ENCODE measurements around the gene ARPC2.

The ARPC2 gene

DNA sequence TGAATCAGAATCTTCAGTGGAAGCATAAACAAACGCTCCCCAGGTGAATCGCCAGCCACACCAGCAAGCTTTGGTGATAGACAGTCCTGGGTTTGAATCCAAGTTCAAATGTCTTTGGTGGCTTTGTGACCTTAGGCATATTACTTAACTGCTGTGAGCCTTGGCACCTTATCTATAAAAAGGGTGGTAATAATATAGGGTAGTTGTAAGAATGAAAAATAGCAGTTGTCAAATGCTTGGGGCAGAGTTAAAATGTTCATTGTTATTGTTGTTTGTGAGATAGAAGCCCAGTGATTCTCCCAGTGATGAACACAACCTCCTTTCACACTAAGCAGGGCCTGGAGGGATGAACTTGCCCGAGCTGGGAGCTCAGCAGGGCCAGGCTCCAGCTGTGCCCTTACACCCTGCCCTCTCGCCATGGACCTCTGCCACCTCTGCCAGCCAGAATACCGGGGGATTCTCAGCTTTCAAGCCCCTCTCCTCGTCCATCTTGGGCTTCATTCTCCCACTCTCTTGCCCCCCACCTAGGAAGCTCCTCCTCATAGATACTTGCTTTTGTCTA is 81.4 kb downstream of the ARPC2 start:
- H3K9ac ChIP-seq (ENCODE audit: low read depth, low read length, poor library complexity) = no peak overlapping the region
- no peak overlapping the region for H2BK120ac ChIP-seq (ENCODE audit: low read depth, low read length)
- H3K9me3 ChIP-seq (replicated peaks in 1 of 2; ENCODE audit: control insufficient read depth in 2 of 2, insufficient read depth in 1 of 2, low read depth in 1 of 2, low read length in 2 of 2) = no peaks in the 10 kb centered on the region
- no peak overlapping the region for H3K14ac ChIP-seq (ENCODE audit: low read length)
- H3K36me3 ChIP-seq (replicated peaks in 1 of 2; ENCODE audit: control insufficient read depth in 2 of 2, insufficient read depth in 2 of 2, low read length in 2 of 2) = no peaks in the 10 kb centered on the region
- peaks cover 0 to 9% of the 10 kb centered on the region in 2 donors for H3K4me1 ChIP-seq (ENCODE audit: control insufficient read depth in 2 of 2, insufficient read depth in 1 of 2, low read depth in 1 of 2, low read length in 2 of 2)
- no peak overlapping the region for H2BK15ac ChIP-seq (ENCODE audit: low read length)
- no CpG with 5 or more reads among the region's 6 CpGs for WGBS, 2 donors (ENCODE audit: extremely low coverage in 2 of 2, insufficient read length in 2 of 2, insufficient replicate concordance in 1 of 2)
- DNase-seq (ENCODE audit: low spot score) = no peak
- peaks cover 0 to 19% (median 0%) of the 10 kb centered on the region in 3 experiments for H3K27me3 ChIP-seq (ENCODE audit: control insufficient read depth in 3 of 3, insufficient read depth in 3 of 3, low read depth in 1 of 3, low read length in 3 of 3)
- no peak overlapping the region for H3K4ac ChIP-seq (ENCODE audit: low read length)
- no peak overlapping the region for H4K8ac ChIP-seq (ENCODE audit: low read depth, low read length)
- H2AFZ ChIP-seq (ENCODE audit: low read length) = no peak overlapping the region
- H2BK12ac ChIP-seq (ENCODE audit: low read length) = no peak overlapping the region
- no peak overlapping the region for H2BK5ac ChIP-seq (ENCODE audit: low read length)
- no peaks in the 10 kb centered on the region for H3K79me1 ChIP-seq (ENCODE audit: low read depth, low read length)
- H2AK5ac ChIP-seq (ENCODE audit: low read depth, low read length) = no peak overlapping the region
- no peak overlapping the region for H3K27ac ChIP-seq (replicated peaks; ENCODE audit: low read length)
- no peak overlapping the region for H3K4me2 ChIP-seq (ENCODE audit: insufficient read depth, low read length, poor library complexity, severe bottlenecking)
- peak overlapping the region; percentile 44 for H3K18ac ChIP-seq (ENCODE audit: low read length)
- no peak overlapping the region for H3K4me3 ChIP-seq (ENCODE audit: low read length in 2 of 2)
- no peak overlapping the region for H4K91ac ChIP-seq (ENCODE audit: low read depth, low read length, poor library complexity)
- H3K23ac ChIP-seq (ENCODE audit: low read depth, low read length, poor library complexity) = no peak overlapping the region

DNA sequence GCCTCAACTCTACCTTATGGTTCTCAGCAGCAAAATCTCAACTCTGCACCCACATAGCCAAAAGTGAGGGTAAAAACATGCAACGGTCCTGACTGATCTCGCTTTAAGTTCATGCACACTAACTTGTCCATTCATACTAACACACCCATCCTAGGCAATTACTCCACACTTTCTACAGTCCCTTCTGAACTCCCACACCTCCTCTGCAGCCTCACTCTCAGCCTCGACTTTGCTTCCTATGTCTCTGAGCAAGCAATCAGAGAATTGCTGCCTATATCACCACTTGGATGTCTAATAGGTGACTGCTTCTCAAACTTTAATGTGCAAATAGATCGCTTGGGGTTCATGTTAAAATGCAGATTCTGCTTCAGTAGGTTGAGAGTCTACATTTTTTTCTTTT is 83.2 kb downstream of the ARPC2 start:
- WGBS, 2 donors (ENCODE audit: extremely low coverage in 2 of 2, insufficient read length in 2 of 2, insufficient replicate concordance in 1 of 2) = no CpG with 5 or more reads among the region's 4 CpGs
- no peak overlapping the region for H4K8ac ChIP-seq (ENCODE audit: low read depth, low read length)
- no peaks in the 10 kb centered on the region for H3K79me1 ChIP-seq (ENCODE audit: low read depth, low read length)
- peaks cover 0 to 10% (median 0%) of the 10 kb centered on the region in 3 experiments for H3K27me3 ChIP-seq (ENCODE audit: control insufficient read depth in 3 of 3, insufficient read depth in 3 of 3, low read depth in 1 of 3, low read length in 3 of 3)
- H3K4me2 ChIP-seq (ENCODE audit: insufficient read depth, low read length, poor library complexity, severe bottlenecking) = no peak overlapping the region
- no peak overlapping the region for H2BK15ac ChIP-seq (ENCODE audit: low read length)
- H3K14ac ChIP-seq (ENCODE audit: low read length) = no peak overlapping the region
- no peak overlapping the region for H2BK5ac ChIP-seq (ENCODE audit: low read length)
- H2BK12ac ChIP-seq (ENCODE audit: low read length) = no peak overlapping the region
- H3K18ac ChIP-seq (ENCODE audit: low read length) = no peak overlapping the region
- no peak overlapping the region for H3K4ac ChIP-seq (ENCODE audit: low read length)
- no peak overlapping the region for H2AFZ ChIP-seq (ENCODE audit: low read length)
- H3K4me3 ChIP-seq (ENCODE audit: low read length in 2 of 2) = no peak overlapping the region
- DNase-seq (ENCODE audit: low spot score) = no peak
- H2BK120ac ChIP-seq (ENCODE audit: low read depth, low read length) = no peak overlapping the region
- H3K36me3 ChIP-seq (replicated peaks in 1 of 2; ENCODE audit: control insufficient read depth in 2 of 2, insufficient read depth in 2 of 2, low read length in 2 of 2) = no peaks in the 10 kb centered on the region
- H3K9me3 ChIP-seq (replicated peaks in 1 of 2; ENCODE audit: control insufficient read depth in 2 of 2, insufficient read depth in 1 of 2, low read depth in 1 of 2, low read length in 2 of 2) = no peaks in the 10 kb centered on the region
- no peak overlapping the region for H2AK5ac ChIP-seq (ENCODE audit: low read depth, low read length)
- no peak overlapping the region for H3K9ac ChIP-seq (ENCODE audit: low read depth, low read length, poor library complexity)
- H4K91ac ChIP-seq (ENCODE audit: low read depth, low read length, poor library complexity) = no peak overlapping the region
- H3K4me1 ChIP-seq (ENCODE audit: control insufficient read depth in 2 of 2, insufficient read depth in 1 of 2, low read depth in 1 of 2, low read length in 2 of 2) = peaks cover 0 to 1% of the 10 kb centered on the region in 2 donors
- H3K27ac ChIP-seq (replicated peaks; ENCODE audit: low read length) = no peak overlapping the region
- H3K23ac ChIP-seq (ENCODE audit: low read depth, low read length, poor library complexity) = no peak overlapping the region

- Histone ChIP-seq H2BK5ac (ENCODE audit: low read length) (no peak overlapping the region), H3K27me3 (ENCODE audit: control insufficient read depth in 3 of 3, insufficient read depth in 3 of 3, low read depth in 1 of 3, low read length in 3 of 3) (peaks cover 0 to 3% (median 0%) of the 10 kb centered on the region in 3 experiments), H2AK5ac (ENCODE audit: low read depth, low read length) (no peak overlapping the region), H3K79me1 (ENCODE audit: low read depth, low read length) (no peaks in the 10 kb centered on the region), H3K23ac (ENCODE audit: low read depth, low read length, poor library complexity) (no peak overlapping the region), H3K4ac (ENCODE audit: low read length) (no peak overlapping the region), H3K27ac (replicated peaks; ENCODE audit: low read length) (no peak overlapping the region), H3K9ac (ENCODE audit: low read depth, low read length, poor library complexity) (no peak overlapping the region), H2AFZ (ENCODE audit: low read length) (peak overlapping the region; percentile 42), H3K18ac (ENCODE audit: low read length) (no peak overlapping the region), H2BK12ac (ENCODE audit: low read length) (no peak overlapping the region), H2BK15ac (ENCODE audit: low read length) (peak overlapping the region; percentile 30), H3K9me3 (replicated peaks in 1 of 2; ENCODE audit: control insufficient read depth in 2 of 2, insufficient read depth in 1 of 2, low read depth in 1 of 2, low read length in 2 of 2) (no peaks in the 10 kb centered on the region), H3K4me3 (ENCODE audit: low read length in 2 of 2) (no peak overlapping the region), H2BK120ac (ENCODE audit: low read depth, low read length) (no peak overlapping the region), H4K91ac (ENCODE audit: low read depth, low read length, poor library complexity) (no peak overlapping the region), H3K4me1 (ENCODE audit: control insufficient read depth in 2 of 2, insufficient read depth in 1 of 2, low read depth in 1 of 2, low read length in 2 of 2) (peaks cover 0 to 1% of the 10 kb centered on the region in 2 donors), H4K8ac (ENCODE audit: low read depth, low read length) (no peak overlapping the region), H3K14ac (ENCODE audit: low read length) (no peak overlapping the region), H3K36me3 (replicated peaks in 1 of 2; ENCODE audit: control insufficient read depth in 2 of 2, insufficient read depth in 2 of 2, low read length in 2 of 2) (no peaks in the 10 kb centered on the region), H3K4me2 (ENCODE audit: insufficient read depth, low read length, poor library complexity, severe bottlenecking) (no peak overlapping the region)
- no CpG with 5 or more reads among the region's 9 CpGs for WGBS, 2 donors (ENCODE audit: extremely low coverage in 2 of 2, insufficient read length in 2 of 2, insufficient replicate concordance in 1 of 2)
- DNase-seq (ENCODE audit: low spot score) = peak; percentile 87
Observed at GRCh38 chr2:218301176-218301819, 84.3 kb downstream of the ARPC2 start.

All from neuronal stem cell (in vitro differentiated cells).